ENCODE data around the gene PTPRK. TPM values are rescaled to one million over a fixed set of nuclear protein-coding genes. Genes with fewer than 3 reads are reported as not detected.

PTPRK gene
- total and polyA plus RNA-seq, 10 of the 15 experiments (the other 5 are each of a cell fraction or from before 2014, with no cell fraction given): 0.23 to 1.9 (median 0.55) TPM

- Histone ChIP-seq H3K27me3 (replicated peaks in 1 of 2; ENCODE audit: control insufficient read depth in 2 of 2, insufficient read depth in 2 of 2, low read length in 1 of 2) (no peaks in the 10 kb centered on the region; a peak in 1 of 4 replicates), H3K27ac (ENCODE audit: control insufficient read depth, insufficient read depth) (no peak overlapping the region), H2AFZ (ENCODE audit: control insufficient read depth, low read depth, low read length) (no peak overlapping the region), H3K79me2 (ENCODE audit: control insufficient read depth, insufficient read depth, low read length) (no peaks in the 10 kb centered on the region), H3K36me3 (ENCODE audit: control insufficient read depth in 2 of 2, insufficient read depth in 2 of 2, low read length in 1 of 2) (no peaks in the 10 kb centered on the region), H3K9me3 (replicated peaks; ENCODE audit: control insufficient read depth, insufficient read depth, low read length) (no peaks in the 10 kb centered on the region), H3K4me3 (no peak overlapping the region), H3K4me2 (ENCODE audit: control insufficient read depth, insufficient read depth) (no peak overlapping the region), H3K4me1 (ENCODE audit: control insufficient read depth, insufficient read depth, low read length) (no peaks in the 10 kb centered on the region), H3K9ac (ENCODE audit: control insufficient read depth, insufficient read depth, low read length) (no peak overlapping the region), H4K20me1 (ENCODE audit: control insufficient read depth, insufficient read depth) (no peaks in the 10 kb centered on the region)
- CTCF ChIA-PET: interaction anchor here (0.6 kb wide), 1 partner anchor 15 kb away, joined by 4 read pairs; no protein-coding TSS in a partner anchor
- intact Hi-C loops (cut with micrococcal nuclease; ENCODE audit: unreplicated experiment): no loop called here
- DNase-seq (ENCODE audit: low read depth, low spot score) (no peak), ATAC-seq (no peak), FAIRE-seq (no peak)
- SMC1A ChIA-PET (ENCODE audit: uncharacterized antibody, unreplicated experiment): interaction anchor here (1.6 kb wide), 1 partner anchor 10 kb away, joined by 3 read pairs; no protein-coding TSS in a partner anchor
- no peak for TF ChIP-seq KLF5 (IDR thresholded peaks at IDR 0.05; ENCODE audit: partially characterized antibody)
- TF ChIP-seq STAT3 (IDR thresholded peaks at IDR 0.05; ENCODE audit: low read depth, low read length): no peak
- no peak for TF ChIP-seq ZBTB11 (CRISPR knock-in tag; IDR thresholded peaks at IDR 0.05)
- TF ChIP-seq NBN (IDR thresholded peaks at IDR 0.05): no peak
- no peak for TF ChIP-seq CHD2 (IDR thresholded peaks at IDR 0.05; ENCODE audit: borderline replicate concordance, low read depth, low read length)
- no peak for TF ChIP-seq NFIC (IDR thresholded peaks at IDR 0.05; ENCODE audit: low read depth, low read length)
- TF ChIP-seq RB1 (IDR thresholded peaks at IDR 0.05; ENCODE audit: borderline replicate concordance): no peak
- no peak for TF ChIP-seq TBL1XR1 (IDR thresholded peaks at IDR 0.05; ENCODE audit: low read depth, low read length)
- TF ChIP-seq CTCF (IDR thresholded peaks at IDR 0.05 in 2 of 3, conservative IDR thresholded peaks at IDR 0.05 in 1 of 3; ENCODE audit: control insufficient read depth in 2 of 3, extremely low read depth in 1 of 3, insufficient read depth in 1 of 3, low read depth in 3 of 3, low read length in 3 of 3): no peak
- TF ChIP-seq PAX5 (IDR thresholded peaks at IDR 0.05; ENCODE audit: borderline replicate concordance, low read depth, low read length): no peak
- TF ChIP-seq RFX5 (IDR thresholded peaks at IDR 0.05; ENCODE audit: low read depth, low read length): no peak
- no peak for TF ChIP-seq CHD1 (IDR thresholded peaks at IDR 0.05; ENCODE audit: low read depth, low read length)
- TF ChIP-seq JUNB (IDR thresholded peaks at IDR 0.05): no peak
- no TSS peak for BruUV-seq (replicated peaks)
- RAD21 ChIA-PET (ENCODE audit: unreplicated experiment): no interaction called here
- in situ Hi-C loops (cut with MboI): no loop called here
- 0% methylated on average over 1 of the region's 1 CpG for whole genome bisulfite sequencing (ENCODE audit: insufficient coverage, insufficient replicate concordance, low lambda C conversion rate, missing lambda C conversion rate)
- POLR2A ChIA-PET: no interaction called here
Observed at GRCh38 chr6:128527375-128527774, 7.0 kb upstream of the PTPRK start.

All from GM12878 (cell line).